ENCODE measurements around the gene EN2. TPM values are rescaled to one million over a fixed set of nuclear protein-coding genes. Genes with fewer than 3 reads are reported as not detected.

Gene EN2
- total and polyA plus RNA-seq, 4 donors: 0.02 to 0.06 (median 0.04) TPM; not detected in 1

- H3K4me3 ChIP-seq: no peak overlapping the region
- 74 to 87% methylated on average over 4 of the region's 4 CpGs for WGBS, 2 donors
- no peaks in the 10 kb centered on the region for H3K36me3 ChIP-seq (ENCODE audit: control insufficient read depth in 4 of 4, insufficient read depth in 4 of 4, low read length in 4 of 4)
- peaks cover 7 to 70% (median 26%) of the 10 kb centered on the region in 3 donors for H3K27me3 ChIP-seq (ENCODE audit: control insufficient read depth in 3 of 3, insufficient read depth in 3 of 3, low read length in 2 of 3)
- no peak overlapping the region for H3K9ac ChIP-seq (ENCODE audit: insufficient read depth in 1 of 2, low read length in 2 of 2)
- no peak for DNase-seq
- no peak for ATAC-seq (ENCODE audit: insufficient read depth, low FRiP score)
- no peaks in the 10 kb centered on the region for H3K4me1 ChIP-seq (ENCODE audit: control insufficient read depth in 5 of 5, insufficient read depth in 5 of 5, low read length in 5 of 5)
- H3K27ac ChIP-seq (ENCODE audit: low read depth in 1 of 2, low read length in 1 of 2): no peak overlapping the region
- H3K9me3 ChIP-seq (ENCODE audit: control insufficient read depth in 4 of 4, insufficient read depth in 3 of 4, low read length in 3 of 4): peaks cover 0 to 6% (median 0%) of the 10 kb centered on the region in 4 donors
- no peak for TF ChIP-seq CTCF (IDR thresholded peaks at IDR 0.05; ENCODE audit: control extremely low read depth, extremely low read depth)
Measured at GRCh38 chr7:155437836-155438235, 20.1 kb upstream of the EN2 start.

DNA sequence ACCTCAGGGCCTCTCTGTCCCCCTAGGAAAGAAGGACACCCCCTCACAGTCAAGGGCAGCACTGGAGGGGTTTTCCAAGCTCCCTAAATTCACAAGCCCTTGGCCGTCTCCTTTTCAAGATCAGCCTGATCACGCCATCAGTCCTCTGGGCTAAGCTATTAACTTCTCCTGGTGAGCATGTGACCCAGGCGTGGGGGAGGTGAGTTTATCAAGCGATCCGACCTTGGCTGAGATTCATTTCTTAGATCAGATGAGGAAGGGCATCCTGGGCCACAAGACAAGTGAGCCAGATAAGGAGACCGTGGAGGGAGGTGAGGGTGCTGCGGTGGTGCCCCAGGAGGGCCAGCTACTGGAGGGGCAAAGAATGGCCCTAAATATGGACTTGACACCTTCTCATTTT is 19.2 kb upstream of the EN2 start:
- 47 to 58% methylated on average over 7 of the region's 7 CpGs for WGBS, 2 donors
- Histone ChIP-seq H3K4me1 (ENCODE audit: control insufficient read depth in 5 of 5, insufficient read depth in 5 of 5, low read length in 5 of 5) (no peaks in the 10 kb centered on the region), H3K9me3 (ENCODE audit: control insufficient read depth in 4 of 4, insufficient read depth in 3 of 4, low read length in 3 of 4) (peaks cover 0 to 5% (median 0%) of the 10 kb centered on the region in 4 donors), H3K36me3 (ENCODE audit: control insufficient read depth in 4 of 4, insufficient read depth in 4 of 4, low read length in 4 of 4) (no peaks in the 10 kb centered on the region), H3K4me3 (no peak overlapping the region), H3K27me3 (ENCODE audit: control insufficient read depth in 3 of 3, insufficient read depth in 3 of 3, low read length in 2 of 3) (peaks cover 7 to 80% (median 26%) of the 10 kb centered on the region in 3 donors), H3K9ac (ENCODE audit: insufficient read depth in 1 of 2, low read length in 2 of 2) (no peak overlapping the region), H3K27ac (ENCODE audit: low read depth in 1 of 2, low read length in 1 of 2) (no peak overlapping the region)
- ATAC-seq (ENCODE audit: insufficient read depth, low FRiP score) (no peak), DNase-seq (no peak)
- no peak for TF ChIP-seq CTCF (IDR thresholded peaks at IDR 0.05; ENCODE audit: control extremely low read depth, extremely low read depth)

- DNase-seq (no peak), ATAC-seq (ENCODE audit: insufficient read depth, low FRiP score) (no peak)
- TF ChIP-seq CTCF (IDR thresholded peaks at IDR 0.05; ENCODE audit: control extremely low read depth, extremely low read depth): no peak
- H3K9me3 ChIP-seq (ENCODE audit: control insufficient read depth in 4 of 4, insufficient read depth in 3 of 4, low read length in 3 of 4): peaks cover 0 to 5% (median 0%) of the 10 kb centered on the region in 4 donors
- H3K4me3 ChIP-seq: no peak overlapping the region
- H3K27me3 ChIP-seq (ENCODE audit: control insufficient read depth in 3 of 3, insufficient read depth in 3 of 3, low read length in 2 of 3): peaks cover 7 to 85% (median 26%) of the 10 kb centered on the region in 3 donors
- no peak overlapping the region for H3K9ac ChIP-seq (ENCODE audit: insufficient read depth in 1 of 2, low read length in 2 of 2)
- H3K4me1 ChIP-seq (ENCODE audit: control insufficient read depth in 5 of 5, insufficient read depth in 5 of 5, low read length in 5 of 5): no peaks in the 10 kb centered on the region
- H3K36me3 ChIP-seq (ENCODE audit: control insufficient read depth in 4 of 4, insufficient read depth in 4 of 4, low read length in 4 of 4): no peaks in the 10 kb centered on the region
- 70 to 80% methylated on average over 20 of the region's 20 CpGs for WGBS, 2 donors
- no peak overlapping the region for H3K27ac ChIP-seq (ENCODE audit: low read depth in 1 of 2, low read length in 1 of 2)
Measured at GRCh38 chr7:155439311-155440017, 18.5 kb upstream of the EN2 start.
